Spleen (tissue), 11 donors: ENCODE data around the gene STAP2. TPM values are rescaled to one million over a fixed set of nuclear protein-coding genes. Genes with fewer than 3 reads are reported as not detected.

ENCODE experiments used
- DNase-seq: peaks from one replicate; pipeline ENCODE4 v3.0.0-alpha.2; 2020
- H3K27ac ChIP-seq, 8 donors: fragments of 200-600 bp; sonication (generic) in 7 of 8; 1 replicate in 4 of 8; 2 replicates in 4 of 8; pipeline versions ENCODE4 v1.5.0 to v1.8.0; 2016 to 2021; ENCODE audit warnings: inconsistent platforms in 4 of 8, mild to moderate bottlenecking in 4 of 8, moderate library complexity in 1 of 8
- H3K27me3 ChIP-seq, 7 donors: fragments of 200-600 bp; sonication (generic) in 6 of 7; replicated peaks in 1 of 7; 1 replicate in 4 of 7; 2 replicates in 3 of 7; pipeline versions ENCODE4 v1.5.0 to v1.8.0; 2016 to 2021; ENCODE audit warnings: inconsistent platforms in 3 of 7, mild to moderate bottlenecking in 1 of 7
- H3K36me3 ChIP-seq, 6 donors: fragments of 200-600 bp; sonication (generic) in 5 of 6; 1 replicate in 4 of 6; 2 replicates in 2 of 6; pipeline versions ENCODE4 v1.5.0 to v1.8.0; 2016 to 2021; ENCODE audit warnings: inconsistent platforms in 2 of 6
- H3K4me1 ChIP-seq, 6 donors: fragments of 200-600 bp; sonication (generic) in 5 of 6; 1 replicate in 3 of 6; 2 replicates in 3 of 6; pipeline versions ENCODE4 v1.5.0 to v1.8.0; 2016 to 2021; ENCODE audit warnings: inconsistent platforms in 3 of 6
- H3K4me3 ChIP-seq, 8 donors: fragments of 200-600 bp; sonication (generic) in 7 of 8; 1 replicate in 4 of 8; 2 replicates in 4 of 8; pipeline versions ENCODE4 v1.5.0 to v1.8.0; 2016 to 2021; ENCODE audit warnings: inconsistent platforms in 4 of 8, mild to moderate bottlenecking in 4 of 8, moderate library complexity in 2 of 8
- H3K9me3 ChIP-seq, 8 donors: fragments of 200-600 bp; sonication (generic) in 7 of 8; 1 replicate in 4 of 8; 2 replicates in 4 of 8; pipeline versions ENCODE4 v1.5.0 to v1.8.0; 2016 to 2021; ENCODE audit warnings: inconsistent platforms in 4 of 8
- POLR2A ChIP-seq, 3 donors: fragments of 450-650 bp; IDR thresholded peaks; one replicate each; pipeline ENCODE4 v1.5.1; 2017; ENCODE audit warnings: antibody characterized with exemption in 3 of 3, mild to moderate bottlenecking in 1 of 3
- POLR2AphosphoS5 ChIP-seq, 3 donors: sonication (generic); formaldehyde crosslinking; IDR thresholded peaks; one replicate each; pipeline ENCODE4 v1.5.1; 2017; ENCODE audit warnings: antibody characterized with exemption in 3 of 3
- WGBS, 5 donors: extraction: QIAGEN DNeasy Blood & Tissue Kit in 3 of 5; methylation state at CpG; one replicate each; pipeline versions ENCODE4 v1.1.5 to v1.1.7; 2013 to 2018; 5-methylcytosine and 5-hydroxymethylcytosine counted together
- intact Hi-C: fragments of 100-400 bp; cut with DNase I; formaldehyde crosslinking; loops from one replicate; pipeline ENCODE4 v1.15.0; 2023; ENCODE audit warnings: low total_unique reads
- polyA plus RNA-seq, 3 donors: library from polyadenylated mRNA; stranded (reverse); fragments of 200-250 nt; gene quantifications; one replicate each; pipeline ENCODE4 v1.2.1, GENCODE V29; 2013
- total RNA-seq, 7 donors: library from RNA; depleted of rRNA in 3 of 7; stranded (reverse); fragments of >200 nt in 3 of 7; fragmentation: NEBNext Ultra II Directional in 4 of 7; extraction: Animal tissue kit (Norgen Biotek cat#: 25700) in 4 of 7; gene quantifications; one replicate each; pipeline versions ENCODE4 v1.1.0 to v1.2.1, GENCODE V29; 2016 to 2021
- TF ChIP-seq, protein P1 (sequence below), 11 experiments: fragments of 200-600 bp in 7 of 11; fragments of 450-650 bp in 4 of 11; sonication (generic) in 4 of 11; IDR thresholded peaks in 8 of 11; conservative IDR thresholded peaks in 3 of 11; 1 replicate in 7 of 11; 2 replicates in 4 of 11; pipeline versions ENCODE4 v1.4.0 to v1.8.0; 2016 to 2021; ENCODE audit warnings: antibody characterized with exemption in 11 of 11, inconsistent platforms in 4 of 11, mild to moderate bottlenecking in 1 of 11
- donor health status: healthy with polysubstance abuse.
- donor health status: DM: no; HTN: no; CAD: no; lungs with moderate emphysema.
- donor health status: DM: no; HTN: no; CAD: no.
- donor health status: Bipolar disorder and iron deficiency.
- donor health status: healthy.
- donor health status: DM: no; HTN: no; CAD: no.
- donor health status: DM: yes; HTN: yes; CAD: no.

The STAP2 gene
- total and polyA plus RNA-seq, 10 donors = 0.79 to 5.1 (median 2.1) TPM; not detected in 1

DNA sequence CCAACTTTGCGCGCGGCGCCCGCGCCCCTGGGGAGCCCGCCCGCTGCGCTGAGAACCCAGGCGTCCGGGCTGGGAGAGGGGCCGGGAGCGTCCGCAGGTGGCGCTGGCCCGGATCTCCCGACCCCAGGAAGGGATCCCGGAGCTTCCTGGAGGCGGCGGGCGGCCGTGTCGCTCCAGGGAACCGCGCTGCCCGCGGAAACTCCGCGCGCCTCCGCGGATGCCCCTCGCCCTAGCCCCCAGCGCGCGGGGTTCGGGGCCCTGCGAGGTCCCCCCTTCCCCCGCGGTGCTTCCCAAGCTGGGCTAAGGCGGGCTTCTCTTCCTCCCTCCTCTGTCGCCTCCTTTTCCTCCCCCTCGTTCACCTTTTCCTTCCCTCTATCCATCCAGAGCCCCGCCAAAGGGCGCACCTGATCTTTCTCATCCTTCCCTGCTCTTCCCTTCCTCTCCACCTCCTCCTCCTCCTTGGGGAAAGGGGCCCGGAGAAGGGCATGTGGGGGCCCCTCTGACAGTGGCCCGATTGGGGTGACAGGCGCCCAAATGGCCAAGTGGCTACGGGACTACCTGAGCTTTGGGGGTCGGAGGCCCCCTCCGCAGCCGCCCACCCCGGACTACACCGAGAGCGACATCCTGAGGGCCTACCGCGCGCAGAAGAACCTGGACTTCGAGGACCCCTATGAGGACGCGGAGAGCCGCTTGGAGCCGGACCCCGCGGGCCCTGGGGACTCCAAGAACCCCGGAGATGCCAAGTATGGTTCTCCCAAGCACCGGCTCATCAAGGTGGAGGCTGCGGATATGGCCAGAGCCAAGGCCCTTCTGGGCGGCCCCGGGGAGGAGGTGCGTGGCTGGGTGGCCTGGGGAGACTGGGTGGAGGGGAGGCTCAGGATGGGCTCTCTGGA is 58.9 kb downstream of the STAP2 start:
- 3 to 18% (median 5%) methylated on average over 33 to 71 of the region's 71 CpGs for WGBS, 5 donors
- no peak for TF ChIP-seq POLR2A (IDR thresholded peaks at IDR 0.05)
- TF ChIP-seq POLR2AphosphoS5 (IDR thresholded peaks at IDR 0.05) = no peak
- TF ChIP-seq, protein P1, sequence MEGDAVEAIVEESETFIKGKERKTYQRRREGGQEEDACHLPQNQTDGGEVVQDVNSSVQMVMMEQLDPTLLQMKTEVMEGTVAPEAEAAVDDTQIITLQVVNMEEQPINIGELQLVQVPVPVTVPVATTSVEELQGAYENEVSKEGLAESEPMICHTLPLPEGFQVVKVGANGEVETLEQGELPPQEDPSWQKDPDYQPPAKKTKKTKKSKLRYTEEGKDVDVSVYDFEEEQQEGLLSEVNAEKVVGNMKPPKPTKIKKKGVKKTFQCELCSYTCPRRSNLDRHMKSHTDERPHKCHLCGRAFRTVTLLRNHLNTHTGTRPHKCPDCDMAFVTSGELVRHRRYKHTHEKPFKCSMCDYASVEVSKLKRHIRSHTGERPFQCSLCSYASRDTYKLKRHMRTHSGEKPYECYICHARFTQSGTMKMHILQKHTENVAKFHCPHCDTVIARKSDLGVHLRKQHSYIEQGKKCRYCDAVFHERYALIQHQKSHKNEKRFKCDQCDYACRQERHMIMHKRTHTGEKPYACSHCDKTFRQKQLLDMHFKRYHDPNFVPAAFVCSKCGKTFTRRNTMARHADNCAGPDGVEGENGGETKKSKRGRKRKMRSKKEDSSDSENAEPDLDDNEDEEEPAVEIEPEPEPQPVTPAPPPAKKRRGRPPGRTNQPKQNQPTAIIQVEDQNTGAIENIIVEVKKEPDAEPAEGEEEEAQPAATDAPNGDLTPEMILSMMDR (IDR thresholded peaks at IDR 0.05 in 8 of 11, conservative IDR thresholded peaks at IDR 0.05 in 3 of 11) = no peak
- Histone ChIP-seq H3K4me3 (peak overlapping the region in 7 of 8 donors; percentile 4 to 49 (median 21)), H3K36me3 (no peaks in the 10 kb centered on the region), H3K9me3 (no peaks in the 10 kb centered on the region), H3K27me3 (peaks cover 14 to 78% (median 59%) of the 10 kb centered on the region in 7 donors), H3K27ac (no peak overlapping the region), H3K4me1 (peaks cover 11 to 24% (median 16%) of the 10 kb centered on the region in 6 donors)
- no peak for DNase-seq
- intact Hi-C loops = no loop called here

DNA sequence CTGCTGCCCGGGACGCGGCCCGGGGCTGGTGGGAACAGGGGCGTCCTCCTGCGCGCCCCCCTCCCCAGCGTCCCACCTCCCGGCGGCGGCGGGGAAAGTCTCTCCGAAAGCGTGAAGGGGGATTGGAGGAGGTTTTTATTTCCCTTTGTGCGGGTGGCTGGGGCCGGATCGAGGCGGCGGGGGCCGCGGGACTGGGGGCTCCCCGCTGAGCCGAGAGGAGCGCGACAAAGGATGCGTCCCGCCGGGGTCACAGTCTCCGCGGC is 59.4 kb downstream of the STAP2 start:
- H3K36me3 ChIP-seq = no peaks in the 10 kb centered on the region
- H3K27me3 ChIP-seq = peaks cover 14 to 72% (median 54%) of the 10 kb centered on the region in 7 donors
- DNase-seq = no peak
- H3K4me3 ChIP-seq = peak overlapping the region in 6 of 8 donors; percentile 4 to 49 (median 22)
- H3K4me1 ChIP-seq = peaks cover 11 to 24% (median 16%) of the 10 kb centered on the region in 6 donors
- no peaks in the 10 kb centered on the region for H3K9me3 ChIP-seq
- intact Hi-C loops = no loop called here
- no peak for TF ChIP-seq POLR2A (IDR thresholded peaks at IDR 0.05)
- no peak for TF ChIP-seq POLR2AphosphoS5 (IDR thresholded peaks at IDR 0.05)
- TF ChIP-seq, protein P1 (IDR thresholded peaks at IDR 0.05 in 8 of 11, conservative IDR thresholded peaks at IDR 0.05 in 3 of 11) = no peak
- WGBS, 5 donors = 1 to 3% (median 2%) methylated on average over 16 to 29 of the region's 30 CpGs
- no peak overlapping the region for H3K27ac ChIP-seq

DNA sequence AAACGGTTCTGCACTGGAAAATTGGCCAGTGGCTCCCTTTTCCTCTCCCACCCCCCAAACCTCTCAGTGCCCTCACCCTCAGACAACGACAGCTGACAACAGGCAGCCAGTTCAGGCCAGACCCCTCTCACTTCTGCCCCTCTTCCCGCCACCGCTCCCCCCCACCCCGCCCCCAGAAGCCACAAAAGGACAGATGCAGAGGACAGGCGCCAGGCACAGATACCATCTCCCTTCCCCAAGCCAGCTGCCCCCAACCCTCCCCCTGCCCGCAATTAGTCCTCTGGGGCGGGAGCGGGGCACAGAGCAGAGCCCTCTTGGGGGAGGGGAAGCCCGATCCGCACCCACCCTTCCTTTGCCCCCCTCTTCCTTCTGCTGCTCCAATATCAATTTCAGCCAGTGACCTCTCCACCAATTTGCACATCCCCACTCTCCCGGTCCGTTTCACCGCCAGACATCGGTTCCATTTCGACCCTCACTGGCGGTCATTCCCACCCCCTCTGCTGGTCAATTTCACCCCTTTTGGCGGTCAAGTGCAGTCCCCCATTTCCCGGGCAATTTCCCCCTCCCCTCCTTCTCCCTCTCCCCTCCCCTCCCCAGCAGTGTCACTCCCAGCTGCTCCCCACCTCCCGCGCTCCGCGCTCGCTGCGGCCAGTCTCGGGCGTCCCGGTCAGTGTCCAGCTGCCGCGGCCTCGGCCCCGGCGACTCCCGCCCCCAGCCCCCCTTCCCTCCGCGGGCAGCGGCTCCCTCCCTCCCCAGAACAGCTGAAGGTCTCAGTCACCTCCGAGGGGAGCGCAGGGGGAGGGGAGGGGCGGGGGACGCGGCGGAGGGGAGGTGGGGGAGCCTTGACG is 60.0 kb downstream of the STAP2 start, which contains the start of gene SHD:
SHD (plus strand) TSS at position 848 of the 848 bp plus-strand sequence. CDS start 798 bp downstream, outside the sequence.
- Histone ChIP-seq H3K27me3 (peaks cover 14 to 67% (median 54%) of the 10 kb centered on the region in 7 donors), H3K4me1 (peaks cover 11 to 24% (median 16%) of the 10 kb centered on the region in 6 donors), H3K36me3 (no peaks in the 10 kb centered on the region), H3K9me3 (no peaks in the 10 kb centered on the region), H3K27ac (no peak within 1 kb of the TSS), H3K4me3 (peak within 1 kb of the TSS in 7 of 8 donors; percentile 4 to 49 (median 21))
- intact Hi-C loops = no loop called here
- TF ChIP-seq POLR2AphosphoS5 (IDR thresholded peaks at IDR 0.05) = no peak
- WGBS, 5 donors = 1 to 4% (median 2%) methylated on average over 36 to 40 of the region's 44 CpGs
- DNase-seq = no peak

DNA sequence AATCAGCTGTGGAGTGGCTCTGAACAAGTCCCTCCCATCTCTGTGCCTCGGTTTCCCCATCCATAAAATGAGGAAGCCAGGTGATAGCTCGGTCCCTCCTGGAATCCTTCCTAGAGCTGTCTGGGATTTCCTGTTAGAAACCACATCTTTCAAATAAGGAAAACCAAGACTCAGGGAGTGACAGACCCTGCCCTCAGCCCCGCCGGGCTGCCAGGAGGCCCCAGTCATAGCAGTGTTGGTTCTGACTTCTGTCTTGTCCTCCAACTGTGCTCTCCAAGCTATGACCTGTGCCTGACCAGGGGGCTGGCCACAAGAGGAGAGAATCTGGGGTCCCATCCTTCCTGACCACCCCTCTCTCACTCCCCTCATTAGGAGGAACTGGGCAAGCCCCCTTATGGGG is 60.6 kb downstream of the STAP2 start:
- Histone ChIP-seq H3K27me3 (peaks cover 14 to 62% (median 52%) of the 10 kb centered on the region in 7 donors), H3K4me3 (no peak overlapping the region), H3K4me1 (peaks cover 11 to 24% (median 16%) of the 10 kb centered on the region in 6 donors), H3K36me3 (peaks cover 0 to 5% (median 0%) of the 10 kb centered on the region in 6 donors), H3K9me3 (no peaks in the 10 kb centered on the region), H3K27ac (no peak overlapping the region)
- TF ChIP-seq, protein P1 (IDR thresholded peaks at IDR 0.05 in 8 of 11, conservative IDR thresholded peaks at IDR 0.05 in 3 of 11) = no peak
- TF ChIP-seq POLR2A (IDR thresholded peaks at IDR 0.05) (no peak), POLR2AphosphoS5 (IDR thresholded peaks at IDR 0.05) (no peak)
- WGBS, 5 donors = 4 to 20% (median 12%) methylated on average over 4 of the region's 4 CpGs
- no peak for DNase-seq
- intact Hi-C loops = no loop called here
